Measurements from ENCODE around the gene HCFC1.
"Not testable (repeated sequence)": the region's sequence is repeated elsewhere in the genome, so short reads cannot be mapped to it uniquely, and the experiment has no call there.

The HCFC1 gene

GRCh38 chrX:153988493-153988892 is 16.9 kb upstream of the HCFC1 start:
- Histone ChIP-seq H3K36me3 (ENCODE audit: control insufficient read depth, insufficient read depth, low read length) (no peaks in the 10 kb centered on the region), H3K4me1 (ENCODE audit: control insufficient read depth, insufficient read depth, low read length, poor library complexity, severe bottlenecking) (no peaks in the 10 kb centered on the region), H3K9me3 (ENCODE audit: control insufficient read depth, low read length) (no peaks in the 10 kb centered on the region), H3K4me3 (ENCODE audit: extremely low read depth, insufficient read depth, low read length, poor library complexity, severe bottlenecking) (no peak overlapping the region), H3K27ac (ENCODE audit: low read depth, low read length, severe bottlenecking) (no peak overlapping the region)
- 93 to 95% methylated on average over 8 to 9 of the region's 12 CpGs for WGBS, 2 experiments (ENCODE audit: insufficient coverage in 2 of 2)

DNA sequence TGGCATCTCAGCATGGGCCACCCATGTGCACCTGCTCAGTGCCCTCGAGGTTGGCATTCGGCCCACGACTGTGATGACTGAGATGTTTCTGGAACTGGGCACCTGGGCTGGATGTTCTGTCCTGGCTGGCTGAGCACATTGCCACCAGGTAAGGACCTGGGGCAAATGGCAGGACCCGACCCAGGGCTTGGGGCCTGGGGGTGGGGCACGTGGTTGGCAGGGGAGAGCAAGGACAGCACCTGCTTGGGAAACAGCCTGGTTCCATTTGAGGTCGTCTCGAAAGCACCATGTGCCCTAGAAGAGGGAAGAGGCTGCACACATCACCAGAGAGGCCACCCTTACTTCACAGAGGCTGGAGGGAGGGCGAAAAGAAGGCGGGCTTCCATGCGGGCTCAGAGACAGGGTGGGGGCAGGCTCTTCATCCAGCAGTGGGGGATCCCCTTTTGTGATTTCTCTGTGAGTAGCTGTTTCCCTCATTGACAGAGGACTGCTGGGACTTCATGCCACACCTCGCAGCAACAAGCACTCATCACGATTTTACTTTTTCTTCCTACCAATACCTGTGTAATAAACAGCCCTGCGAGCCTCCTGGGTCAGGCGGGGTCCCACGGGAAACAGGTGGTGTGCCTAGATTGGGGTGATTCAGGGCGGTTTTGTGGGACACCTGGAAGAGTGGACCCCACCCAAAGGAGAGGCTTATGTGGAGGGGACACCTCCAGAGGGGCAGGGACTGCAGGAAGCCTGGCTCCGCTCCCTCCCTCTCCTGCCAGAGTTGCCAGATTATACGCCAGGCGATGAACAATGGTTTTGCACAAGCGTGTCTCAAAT is 12.9 kb upstream of the HCFC1 start:
- H3K36me3 ChIP-seq (ENCODE audit: control insufficient read depth, insufficient read depth, low read length): no peaks in the 10 kb centered on the region
- no peak overlapping the region for H3K4me3 ChIP-seq (ENCODE audit: extremely low read depth, insufficient read depth, low read length, poor library complexity, severe bottlenecking)
- WGBS, 2 experiments (ENCODE audit: insufficient coverage in 2 of 2): 93 to 95% methylated on average over 5 of the region's 20 CpGs
- no peaks in the 10 kb centered on the region for H3K9me3 ChIP-seq (ENCODE audit: control insufficient read depth, low read length)
- no peaks in the 10 kb centered on the region for H3K4me1 ChIP-seq (ENCODE audit: control insufficient read depth, insufficient read depth, low read length, poor library complexity, severe bottlenecking)
- H3K27ac ChIP-seq (ENCODE audit: low read depth, low read length, severe bottlenecking): no peak overlapping the region

GRCh38 chrX:153983321-153983801 is 11.7 kb upstream of the HCFC1 start:
- Histone ChIP-seq H3K27ac (ENCODE audit: low read depth, low read length, severe bottlenecking) (no peak overlapping the region), H3K4me3 (ENCODE audit: extremely low read depth, insufficient read depth, low read length, poor library complexity, severe bottlenecking) (no peak overlapping the region), H3K9me3 (ENCODE audit: control insufficient read depth, low read length) (no peaks in the 10 kb centered on the region), H3K4me1 (ENCODE audit: control insufficient read depth, insufficient read depth, low read length, poor library complexity, severe bottlenecking) (no peaks in the 10 kb centered on the region), H3K36me3 (ENCODE audit: control insufficient read depth, insufficient read depth, low read length) (no peaks in the 10 kb centered on the region)
- 93 to 100% methylated on average over 4 to 10 of the region's 12 CpGs for WGBS, 2 experiments (ENCODE audit: insufficient coverage in 2 of 2)

DNA sequence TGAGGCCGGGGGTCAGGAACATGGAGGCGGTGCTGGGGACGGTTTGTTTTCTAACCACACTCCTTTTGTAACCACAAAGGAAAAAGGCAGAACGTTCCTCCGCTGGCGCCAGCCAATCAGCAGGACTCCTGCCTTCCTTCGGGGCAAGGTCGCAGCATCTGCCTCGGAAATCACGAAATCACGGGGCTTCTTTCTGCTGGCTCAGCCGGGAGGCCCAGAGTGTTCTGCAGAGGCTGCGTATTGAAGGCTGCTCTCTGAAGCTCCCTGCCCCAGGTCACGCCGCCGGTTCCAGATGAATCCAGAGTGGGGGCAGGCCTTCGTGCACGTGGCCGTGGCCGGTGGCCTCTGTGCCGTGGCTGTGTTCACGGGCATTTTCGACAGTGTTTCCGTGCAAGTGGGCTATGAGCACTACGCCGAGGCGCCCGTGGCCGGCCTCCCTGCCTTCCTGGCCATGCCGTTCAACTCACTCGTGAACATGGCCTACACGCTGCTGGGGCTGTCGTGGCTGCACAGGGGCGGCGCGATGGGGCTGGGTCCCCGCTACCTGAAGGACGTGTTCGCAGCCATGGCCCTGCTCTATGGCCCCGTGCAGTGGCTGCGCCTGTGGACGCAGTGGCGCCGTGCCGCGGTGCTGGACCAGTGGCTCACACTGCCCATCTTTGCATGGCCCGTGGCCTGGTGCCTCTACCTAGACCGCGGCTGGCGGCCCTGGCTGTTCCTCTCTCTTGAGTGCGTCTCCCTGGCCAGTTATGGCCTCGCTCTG is 10.3 kb upstream of the HCFC1 start:
- no peaks in the 10 kb centered on the region for H3K4me1 ChIP-seq (ENCODE audit: control insufficient read depth, insufficient read depth, low read length, poor library complexity, severe bottlenecking)
- 92 to 98% methylated on average over 24 to 47 of the region's 52 CpGs for WGBS, 2 experiments (ENCODE audit: insufficient coverage in 2 of 2)
- H3K36me3 ChIP-seq (ENCODE audit: control insufficient read depth, insufficient read depth, low read length): no peaks in the 10 kb centered on the region
- no peaks in the 10 kb centered on the region for H3K9me3 ChIP-seq (ENCODE audit: control insufficient read depth, low read length)
- H3K27ac ChIP-seq (ENCODE audit: low read depth, low read length, severe bottlenecking): no peak overlapping the region
- no peak overlapping the region for H3K4me3 ChIP-seq (ENCODE audit: extremely low read depth, insufficient read depth, low read length, poor library complexity, severe bottlenecking)

DNA sequence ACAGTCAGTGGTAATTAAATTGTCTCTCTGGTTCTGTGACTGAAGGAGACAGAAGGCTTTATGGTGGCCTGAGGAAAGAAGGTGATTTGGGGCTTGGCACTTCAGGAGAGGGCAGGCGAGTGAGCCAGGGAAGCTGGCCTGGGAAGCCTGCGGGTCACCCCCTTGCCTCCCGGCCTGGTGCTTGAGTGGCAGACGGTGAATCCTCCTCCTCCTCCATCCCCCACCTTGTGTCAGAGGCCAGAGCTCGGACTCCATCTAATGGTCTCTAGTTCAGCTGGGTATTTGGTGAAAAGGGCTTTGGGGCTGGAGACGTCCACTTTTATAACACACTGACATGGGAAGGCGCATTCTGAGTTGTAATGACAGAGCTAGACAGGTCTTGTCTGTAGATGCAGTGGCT is 9.6 kb upstream of the HCFC1 start:
- Histone ChIP-seq H3K9me3 (ENCODE audit: control insufficient read depth, low read length) (no peaks in the 10 kb centered on the region), H3K27ac (ENCODE audit: low read depth, low read length, severe bottlenecking) (no peak overlapping the region), H3K36me3 (ENCODE audit: control insufficient read depth, insufficient read depth, low read length) (no peaks in the 10 kb centered on the region), H3K4me1 (ENCODE audit: control insufficient read depth, insufficient read depth, low read length, poor library complexity, severe bottlenecking) (no peaks in the 10 kb centered on the region), H3K4me3 (ENCODE audit: extremely low read depth, insufficient read depth, low read length, poor library complexity, severe bottlenecking) (no peak overlapping the region)
- WGBS, 2 experiments (ENCODE audit: insufficient coverage in 2 of 2): 100% methylated on average over 1 of the region's 7 CpGs; no CpG with 5 or more reads in 1 of the 2 experiments

DNA sequence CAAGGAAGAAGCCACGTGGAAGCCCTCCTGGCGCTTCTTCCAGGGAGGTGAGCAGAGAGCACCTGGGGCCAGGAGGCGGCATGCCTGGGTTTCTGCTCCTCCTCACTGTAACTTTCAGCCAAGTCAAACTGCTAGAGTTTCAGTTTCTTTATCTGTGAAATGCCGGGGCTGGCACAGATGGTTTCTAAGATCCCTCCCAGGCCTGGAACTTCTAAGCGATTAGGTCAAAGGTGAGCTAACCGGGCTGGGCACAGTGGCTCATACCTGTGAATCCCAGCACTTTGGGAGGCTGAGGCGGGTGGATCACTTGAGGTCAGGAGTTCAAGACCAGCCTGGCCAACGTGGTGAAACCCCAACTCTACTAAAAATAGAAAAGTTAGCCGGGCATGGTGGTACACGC is 8.8 kb upstream of the HCFC1 start:
- H3K4me3 ChIP-seq (ENCODE audit: extremely low read depth, insufficient read depth, low read length, poor library complexity, severe bottlenecking); H3K36me3 ChIP-seq (ENCODE audit: control insufficient read depth, insufficient read depth, low read length); H3K27ac ChIP-seq (ENCODE audit: low read depth, low read length, severe bottlenecking); H3K4me1 ChIP-seq (ENCODE audit: control insufficient read depth, insufficient read depth, low read length, poor library complexity, severe bottlenecking); H3K9me3 ChIP-seq (ENCODE audit: control insufficient read depth, low read length): not testable (repeated sequence)
- WGBS, 2 experiments (ENCODE audit: insufficient coverage in 2 of 2): 100% methylated on average over 1 to 2 of the region's 10 CpGs

- Histone ChIP-seq H3K36me3 (ENCODE audit: control insufficient read depth, insufficient read depth, low read length) (no peaks in the 10 kb centered on the region), H3K9me3 (ENCODE audit: control insufficient read depth, low read length) (no peaks in the 10 kb centered on the region), H3K4me1 (ENCODE audit: control insufficient read depth, insufficient read depth, low read length, poor library complexity, severe bottlenecking) (no peaks in the 10 kb centered on the region), H3K27ac (ENCODE audit: low read depth, low read length, severe bottlenecking) (no peak overlapping the region), H3K4me3 (ENCODE audit: extremely low read depth, insufficient read depth, low read length, poor library complexity, severe bottlenecking) (no peak overlapping the region)
- 100% methylated on average over 1 of the region's 3 CpGs; no CpG with 5 or more reads in 1 of the 2 experiments for WGBS, 2 experiments (ENCODE audit: insufficient coverage in 2 of 2)
Measured at GRCh38 chrX:153974726-153975286, 3.2 kb upstream of the HCFC1 start.

DNA sequence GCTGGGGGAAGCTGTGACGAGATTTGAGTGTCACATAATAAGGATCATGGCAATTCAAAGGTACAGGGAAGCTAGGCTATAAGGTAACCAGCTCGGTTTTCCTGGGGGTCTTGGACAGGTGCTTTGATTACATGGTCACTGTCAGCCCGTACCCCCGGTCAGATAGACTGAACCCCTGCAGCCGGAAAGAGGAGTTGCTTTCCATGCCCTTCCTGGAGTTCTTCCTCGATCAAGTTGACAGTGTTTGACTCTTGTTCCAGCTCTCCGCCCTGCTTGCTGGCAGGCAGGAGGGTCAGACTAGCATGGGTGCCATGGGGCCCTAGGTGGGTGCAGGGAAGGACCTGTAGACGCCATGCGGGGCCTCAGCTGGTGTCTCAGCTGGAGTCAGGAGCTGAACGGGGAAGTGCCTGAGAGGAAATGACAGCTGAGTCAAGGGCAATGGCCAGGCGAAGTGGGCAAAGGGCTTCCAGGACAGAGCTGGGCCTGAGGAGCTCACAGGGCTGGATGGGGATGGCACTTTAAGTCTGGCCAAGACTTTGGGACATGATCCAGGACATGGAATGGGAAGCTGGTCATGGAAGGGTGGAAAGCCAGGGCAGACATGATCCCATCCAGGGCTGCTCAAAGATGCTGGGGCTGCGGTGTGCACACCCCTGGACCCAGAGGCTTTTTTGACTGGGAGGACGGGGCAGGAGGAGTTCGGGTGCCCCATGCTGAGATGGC is 2.5 kb upstream of the HCFC1 start:
- Histone ChIP-seq H3K27ac (ENCODE audit: low read depth, low read length, severe bottlenecking) (no peak overlapping the region), H3K36me3 (ENCODE audit: control insufficient read depth, insufficient read depth, low read length) (peaks cover 4% of the 10 kb centered on the region), H3K4me1 (ENCODE audit: control insufficient read depth, insufficient read depth, low read length, poor library complexity, severe bottlenecking) (peaks cover under 1% of the 10 kb centered on the region), H3K4me3 (ENCODE audit: extremely low read depth, insufficient read depth, low read length, poor library complexity, severe bottlenecking) (no peak overlapping the region), H3K9me3 (ENCODE audit: control insufficient read depth, low read length) (no peaks in the 10 kb centered on the region)
- 93 to 95% methylated on average over 5 to 10 of the region's 14 CpGs for WGBS, 2 experiments (ENCODE audit: insufficient coverage in 2 of 2)

DNA sequence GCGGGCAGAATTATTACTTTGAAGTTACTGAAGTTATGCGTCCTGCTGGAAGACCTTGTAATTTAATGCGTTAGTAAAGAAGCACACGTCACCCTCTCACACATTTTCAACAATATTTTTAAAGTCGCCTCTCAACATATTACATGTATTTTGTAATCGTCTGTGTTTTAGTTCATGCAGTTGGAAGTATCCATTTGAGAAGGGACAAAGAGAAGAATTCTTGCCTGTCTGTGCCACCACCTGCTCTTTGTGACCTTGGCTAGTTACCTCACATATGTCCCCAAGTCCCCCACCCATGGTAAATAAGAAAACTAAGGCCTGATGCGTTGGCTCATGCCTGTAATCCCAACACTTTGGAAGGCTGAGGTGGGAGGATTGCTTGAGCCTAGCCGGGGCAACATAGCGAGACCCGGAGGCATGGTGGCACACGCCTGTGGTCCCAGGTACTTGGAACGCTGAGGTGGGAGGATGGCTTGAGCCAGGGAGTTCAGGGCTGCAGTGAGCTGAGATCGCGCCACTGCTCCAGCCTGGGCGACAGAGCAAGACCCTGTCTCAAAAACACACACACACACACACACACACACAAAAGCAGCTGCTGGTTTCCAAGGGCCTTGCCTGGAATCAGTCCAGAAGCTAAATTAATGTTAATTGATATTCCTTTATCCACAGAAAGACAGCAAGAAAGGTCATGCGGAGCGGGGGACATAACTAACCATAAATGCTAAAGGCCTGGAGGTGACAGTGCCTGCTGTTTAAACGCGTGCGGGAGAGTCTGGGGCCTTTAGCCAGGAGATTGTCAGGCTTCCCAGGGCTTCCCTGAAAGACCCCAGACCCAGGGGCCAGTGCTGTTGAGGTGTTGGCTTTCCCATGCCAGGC is 1.7 kb upstream of the HCFC1 start:
- Histone ChIP-seq H3K36me3 (ENCODE audit: control insufficient read depth, insufficient read depth, low read length) (peaks cover 6% of the 10 kb centered on the region), H3K9me3 (ENCODE audit: control insufficient read depth, low read length) (no peaks in the 10 kb centered on the region), H3K4me3 (ENCODE audit: extremely low read depth, insufficient read depth, low read length, poor library complexity, severe bottlenecking) (peak overlapping the region; percentile 44), H3K27ac (ENCODE audit: low read depth, low read length, severe bottlenecking) (peak overlapping the region; percentile 100), H3K4me1 (ENCODE audit: control insufficient read depth, insufficient read depth, low read length, poor library complexity, severe bottlenecking) (peaks cover 8% of the 10 kb centered on the region)
- 78 to 100% methylated on average over 3 to 8 of the region's 20 CpGs for WGBS, 2 experiments (ENCODE audit: insufficient coverage in 2 of 2)
